Endothelial cell of umbilical vein (primary cell): ENCODE data around the gene ITGA8. TPM values are rescaled to one million over a fixed set of nuclear protein-coding genes. Genes with fewer than 3 reads are reported as not detected.

Experiments used
- BruUV-seq: library from RNA; stranded (reverse); fragments of 400-500 nt; replicated peaks from 2 replicates; lab custom pipeline; 2021; lab: Mats Ljungman, UMichigan
- CTCF ChIA-PET: fragments of 300-600, 350-600 bp; sonication (Branson Sonifier 250); formaldehyde crosslinking; loops from one replicate; lab custom pipeline; 2021; ENCODE audit warnings: antibody characterized with exemption, inconsistent platforms; lab: Charles Lee
- POLR2A ChIA-PET: fragments of 300-600, 350-600 bp; sonication (Branson Sonifier 250); formaldehyde crosslinking; loops from one replicate; lab custom pipeline; 2021; ENCODE audit warnings: antibody characterized with exemption, inconsistent platforms; lab: Charles Lee
- DNase-seq: peaks from one replicate; pipeline ENCODE4 v3.0.0-alpha.2; 2011; ENCODE audit warnings: low read depth, low spot score
- FAIRE-seq: peaks from 2 replicates; lab custom pipeline; 2011; peaks lifted over from hg19 to GRCh38; lab: Jason Lieb, UNC
- H2AFZ ChIP-seq: 2 replicates; pipeline ENCODE4 v1.6.0; 2012; ENCODE audit warnings: low read depth, low read length, control low read depth, inconsistent platforms
- H3K27ac ChIP-seq: 2 replicates; pipeline ENCODE4 v1.5.1; 2011; ENCODE audit warnings: low read depth, mild to moderate bottlenecking, control low read depth, low read length, moderate library complexity; ENCODE audit not compliant: insufficient read depth
- H3K27me3 ChIP-seq, 2 experiments: 2 replicates each; pipeline versions ENCODE4 v1.6.0 to v1.6.1; 2011; ENCODE audit warnings: low read length in 2 of 2, mixed read lengths in 1 of 2; ENCODE audit not compliant: control insufficient read depth in 2 of 2, insufficient read depth in 2 of 2
- H3K36me3 ChIP-seq, 2 experiments: 2 replicates in 1 of 2; 3 replicates in 1 of 2; pipeline ENCODE4 v1.5.1; 2011; ENCODE audit warnings: low read length in 2 of 2, mild to moderate bottlenecking in 1 of 2, moderate library complexity in 1 of 2; ENCODE audit not compliant: control insufficient read depth in 2 of 2, insufficient read depth in 2 of 2; ENCODE audit errors: extremely low read depth in 1 of 2
- H3K4me1 ChIP-seq: 3 replicates; pipeline ENCODE4 v1.5.1; 2011; ENCODE audit warnings: mild to moderate bottlenecking, low read length; ENCODE audit not compliant: control insufficient read depth, insufficient read depth; ENCODE audit errors: extremely low read depth
- H3K4me2 ChIP-seq: 2 replicates; pipeline ENCODE4 v1.6.1; 2011; ENCODE audit warnings: low read length, control low read depth, mixed read lengths; ENCODE audit not compliant: insufficient read depth
- H3K4me3 ChIP-seq, 3 experiments: fragments of 200-600 bp in 1 of 3; sonication (generic), shearing (Covaris generic) in 1 of 3; replicated peaks in 1 of 3; 2 replicates each; pipeline ENCODE4 v1.5.1; 2011 to 2016; ENCODE audit warnings: control low read depth in 3 of 3, low read length in 3 of 3, mild to moderate bottlenecking in 2 of 3, inconsistent platforms in 1 of 3, low read depth in 1 of 3, moderate library complexity in 1 of 3; ENCODE audit not compliant: insufficient read depth in 1 of 3
- H3K79me2 ChIP-seq: 2 replicates; pipeline ENCODE4 v1.6.0; 2012; ENCODE audit warnings: low read length, inconsistent platforms; ENCODE audit not compliant: control insufficient read depth, insufficient read depth
- H3K9ac ChIP-seq: replicated peaks from 2 replicates; pipeline ENCODE3; 2011; ENCODE audit warnings: low read length, control low read depth; ENCODE audit not compliant: insufficient read depth; ENCODE audit errors: extremely low read depth
- H3K9me1 ChIP-seq: replicated peaks from 3 replicates; pipeline ENCODE4 v1.6.0; 2011; ENCODE audit warnings: mild to moderate bottlenecking, low read length; ENCODE audit not compliant: control insufficient read depth, insufficient read depth; ENCODE audit errors: extremely low read depth
- H3K9me3 ChIP-seq: replicated peaks from 2 replicates; pipeline ENCODE4 v1.5.1; 2012; ENCODE audit warnings: low read length, inconsistent platforms; ENCODE audit not compliant: control insufficient read depth, insufficient read depth
- H4K20me1 ChIP-seq: replicated peaks from 2 replicates; pipeline ENCODE3; 2011; ENCODE audit warnings: mild to moderate bottlenecking, low read length; ENCODE audit not compliant: control insufficient read depth, insufficient read depth; ENCODE audit errors: extremely low read depth
- FOS ChIP-seq: IDR thresholded peaks from 2 replicates; pipeline ENCODE4 v1.6.1; 2011; ENCODE audit warnings: mild to moderate bottlenecking, low read length, moderate library complexity, borderline replicate concordance; ENCODE audit not compliant: insufficient read depth
- GATA2 ChIP-seq: IDR thresholded peaks from 2 replicates; pipeline ENCODE4 v1.7.0; 2011; ENCODE audit warnings: low read depth, mild to moderate bottlenecking, moderate library complexity, mixed read lengths, low read length; ENCODE audit not compliant: insufficient read length, insufficient read depth
- MYC ChIP-seq: IDR thresholded peaks from one replicate; pipeline ENCODE4 v1.6.1; 2011; ENCODE audit warnings: mild to moderate bottlenecking, low read depth, low read length
- POLR2AphosphoS5 ChIP-seq: IDR thresholded peaks from 2 replicates; pipeline ENCODE4 v1.6.1; 2012; ENCODE audit warnings: low read depth, mild to moderate bottlenecking, control low read depth, low read length, moderate library complexity; ENCODE audit not compliant: insufficient read depth
- dilution Hi-C: fragments of 300-500 bp; cut with MboI; formaldehyde crosslinking; loops from one replicate; pipeline ENCODE4 v1.15.0; 2019; ENCODE audit warnings: low sequenced_read_pairs; ENCODE audit not compliant: extremely low pct_ligation_motif_present
- intact Hi-C: fragments of 100-400 bp; cut with micrococcal nuclease; formaldehyde crosslinking; loops from one replicate; pipeline ENCODE4 v1.10.0; 2022
- polyA plus RNA-seq, 4 experiments: library from polyadenylated mRNA; depleted of rRNA in 3 of 4; stranded (reverse) in 3 of 4; unstranded in 1 of 4; fragments of >200 nt; gene quantifications; 2 replicates each; pipeline versions ENCODE4 v1.2.1 to v1.2.3, GENCODE V29; 2011 to 2012; ENCODE audit warnings: missing spikeins in 1 of 4
- total RNA-seq: library from RNA; stranded (reverse); gene quantifications from 2 replicates; pipeline ENCODE4 v1.2.3, GENCODE V29; 2021
- TF ChIP-seq, protein P1 (sequence below), 2 donors: IDR thresholded peaks; 1 replicate in 1 of 2; 2 replicates in 1 of 2; pipeline ENCODE4 v1.5.1; 2011; ENCODE audit warnings: low read length in 2 of 2, mild to moderate bottlenecking in 2 of 2, moderate library complexity in 2 of 2, control low read depth in 1 of 2, inconsistent platforms in 1 of 2, low read depth in 1 of 2; ENCODE audit not compliant: insufficient read depth in 1 of 2; ENCODE audit errors: extremely low read depth in 1 of 2

Gene ITGA8
- total and polyA plus RNA-seq, 2 donors (not counting 3 experiments of a cell fraction or from before 2014, with no cell fraction given): 0.04 to 0.40 TPM

DNA sequence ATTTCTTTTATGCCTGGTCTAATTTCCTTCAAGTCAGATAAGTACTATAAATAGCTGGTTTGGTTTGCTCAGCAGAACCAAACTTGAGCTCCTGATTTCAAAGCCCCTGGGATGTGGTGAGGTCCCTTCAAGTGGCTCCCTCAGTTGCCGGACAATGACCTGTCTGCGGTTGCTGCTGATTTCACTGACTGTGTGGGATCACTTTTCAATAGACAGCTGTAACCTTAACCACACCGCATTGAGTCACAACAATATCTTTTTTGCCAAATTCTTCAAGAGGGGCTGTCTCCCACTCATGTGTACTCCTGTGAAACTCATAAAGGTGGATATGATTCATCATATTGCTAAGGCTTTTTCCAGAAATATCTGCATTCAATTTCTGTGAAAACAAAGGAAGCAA lies 23.1 kb upstream of the ITGA8 start:
- H3K9ac ChIP-seq: no peak overlapping the region
- BruUV-seq: no TSS peak
- CTCF ChIA-PET: interaction anchor here (1.0 to 3.2 kb wide), 4 partner anchors 23 to 315 kb away, joined by 3 to 14 read pairs (median 4); partner anchors contain the start of gene ITGA8

GRCh38 chr10:15742102-15742501 lies 22.4 kb upstream of the ITGA8 start:
- TF ChIP-seq, protein P1, sequence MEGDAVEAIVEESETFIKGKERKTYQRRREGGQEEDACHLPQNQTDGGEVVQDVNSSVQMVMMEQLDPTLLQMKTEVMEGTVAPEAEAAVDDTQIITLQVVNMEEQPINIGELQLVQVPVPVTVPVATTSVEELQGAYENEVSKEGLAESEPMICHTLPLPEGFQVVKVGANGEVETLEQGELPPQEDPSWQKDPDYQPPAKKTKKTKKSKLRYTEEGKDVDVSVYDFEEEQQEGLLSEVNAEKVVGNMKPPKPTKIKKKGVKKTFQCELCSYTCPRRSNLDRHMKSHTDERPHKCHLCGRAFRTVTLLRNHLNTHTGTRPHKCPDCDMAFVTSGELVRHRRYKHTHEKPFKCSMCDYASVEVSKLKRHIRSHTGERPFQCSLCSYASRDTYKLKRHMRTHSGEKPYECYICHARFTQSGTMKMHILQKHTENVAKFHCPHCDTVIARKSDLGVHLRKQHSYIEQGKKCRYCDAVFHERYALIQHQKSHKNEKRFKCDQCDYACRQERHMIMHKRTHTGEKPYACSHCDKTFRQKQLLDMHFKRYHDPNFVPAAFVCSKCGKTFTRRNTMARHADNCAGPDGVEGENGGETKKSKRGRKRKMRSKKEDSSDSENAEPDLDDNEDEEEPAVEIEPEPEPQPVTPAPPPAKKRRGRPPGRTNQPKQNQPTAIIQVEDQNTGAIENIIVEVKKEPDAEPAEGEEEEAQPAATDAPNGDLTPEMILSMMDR (IDR thresholded peaks at IDR 0.05; ENCODE audit: extremely low read depth in 1 of 2, insufficient read depth in 1 of 2, low read depth in 1 of 2, low read length in 2 of 2): no peak
- H2AFZ ChIP-seq: no peak overlapping the region
- no TSS peak for BruUV-seq
- ChIA-PET CTCF (interaction anchor here (1.0 to 3.2 kb wide), 4 partner anchors 22 to 314 kb away, joined by 3 to 14 read pairs (median 4); partner anchors contain the start of gene ITGA8), POLR2A (no interaction called here)
- no peaks in the 10 kb centered on the region for H3K9me1 ChIP-seq
- no peak overlapping the region for H3K27ac ChIP-seq
- FAIRE-seq (no peak), DNase-seq (no peak)
- no peaks in the 10 kb centered on the region for H3K4me1 ChIP-seq
- H3K27me3 ChIP-seq: peaks cover 5 to 7% of the 10 kb centered on the region in 2 experiments
- no peak overlapping the region for H3K4me3 ChIP-seq
- intact Hi-C loops (no loop called here), dilution Hi-C loops (no loop called here)
- H3K79me2 ChIP-seq: no peaks in the 10 kb centered on the region
- H3K9me3 ChIP-seq: no peaks in the 10 kb centered on the region
- no peak overlapping the region for H3K4me2 ChIP-seq
- H4K20me1 ChIP-seq: no peaks in the 10 kb centered on the region
- H3K36me3 ChIP-seq: no peaks in the 10 kb centered on the region
- no peak overlapping the region for H3K9ac ChIP-seq

More for the DNA sequence above, 23.1 kb upstream of the ITGA8 start:
- Histone ChIP-seq H3K4me1 (no peaks in the 10 kb centered on the region), H4K20me1 (no peaks in the 10 kb centered on the region), H3K27ac (no peak overlapping the region), H3K9me1 (no peaks in the 10 kb centered on the region), H3K4me2 (no peak overlapping the region), H3K27me3 (peaks cover 7 to 8% of the 10 kb centered on the region in 2 experiments), H3K9me3 (no peaks in the 10 kb centered on the region), H3K79me2 (no peaks in the 10 kb centered on the region), H2AFZ (no peak overlapping the region), H3K36me3 (no peaks in the 10 kb centered on the region), H3K4me3 (no peak overlapping the region)
- POLR2A ChIA-PET: no interaction called here
- FAIRE-seq (no peak), DNase-seq (no peak)
- TF ChIP-seq FOS (no peak), GATA2 (no peak), MYC (no peak), POLR2AphosphoS5 (no peak)
- dilution Hi-C loops: no loop called here
- intact Hi-C loops: no loop called here
